ENCODE results near the gene DDRGK1. TPM values are rescaled to one million over a fixed set of nuclear protein-coding genes. Genes with fewer than 3 reads are reported as not detected.

The DDRGK1 gene
- total and polyA plus RNA-seq, 8 donors: 2.3 to 108 (median 52.4) TPM

- no peak for DNase-seq
- peaks cover 0 to 76% (median 38%) of the 10 kb centered on the region in 3 donors for H3K27me3 ChIP-seq
These were observed 36.4 kb upstream of the DDRGK1 start for GRCh38 chr20:3240776-3241363.

GRCh38 chr20:3239867-3240775, 35.6 kb upstream of the DDRGK1 start:
- peaks cover 0 to 83% (median 38%) of the 10 kb centered on the region in 3 donors for H3K27me3 ChIP-seq
- peak in 1 of 2 donors; percentile 45 for DNase-seq
- peak overlapping the region in 2 of 5 donors; percentile 34 to 66 for H3K27ac ChIP-seq
- H3K36me3 ChIP-seq: no peaks in the 10 kb centered on the region
- 12 to 17% (median 16%) methylated on average over 17 to 54 of the region's 54 CpGs for WGBS, 5 donors
- no peak for TF ChIP-seq EP300 (IDR thresholded peaks at IDR 0.05)
- no peak for TF ChIP-seq CTCF (IDR thresholded peaks at IDR 0.05)
- no peak for TF ChIP-seq POLR2A (IDR thresholded peaks at IDR 0.05)
- no peak for TF ChIP-seq POLR2AphosphoS5 (IDR thresholded peaks at IDR 0.05)
- intact Hi-C loops (cut with DNase I; ENCODE audit: low total_unique reads): no loop called here
- H3K4me1 ChIP-seq: peaks cover 13 to 37% (median 28%) of the 10 kb centered on the region in 4 donors
- no peaks in the 10 kb centered on the region for H3K9me3 ChIP-seq
- peak overlapping the region; percentile 67 to 92 (median 81) for H3K4me3 ChIP-seq

More at GRCh38 chr20:3240776-3241363, 36.4 kb upstream of the DDRGK1 start:
- Histone ChIP-seq H3K4me1 (peaks cover 13 to 37% (median 28%) of the 10 kb centered on the region in 4 donors), H3K36me3 (no peaks in the 10 kb centered on the region), H3K4me3 (peak overlapping the region in 1 of 4 donors; percentile 82), H3K9me3 (no peaks in the 10 kb centered on the region), H3K27ac (no peak overlapping the region)
- TF ChIP-seq POLR2A (IDR thresholded peaks at IDR 0.05) (no peak), POLR2AphosphoS5 (IDR thresholded peaks at IDR 0.05) (no peak), EP300 (IDR thresholded peaks at IDR 0.05) (no peak), CTCF (IDR thresholded peaks at IDR 0.05) (no peak)
- 82 to 89% (median 86%) methylated on average over 13 to 15 of the region's 15 CpGs for WGBS, 5 donors
- intact Hi-C loops (cut with DNase I; ENCODE audit: low total_unique reads): no loop called here

GRCh38 chr20:3239026-3239866, 34.8 kb upstream of the DDRGK1 start, which contains the start of gene SLC4A11:
Gene SLC4A11, minus strand, starts transcription at chr20:3239190. Its CDS starts 53 bp downstream, at chr20:3239137.
- 0 to 4% (median 1%) methylated on average over 21 to 107 of the region's 107 CpGs for WGBS, 5 donors
- peak within 1 kb of the TSS; percentile 67 to 92 (median 81) for H3K4me3 ChIP-seq
- peaks cover 0 to 92% (median 38%) of the 10 kb centered on the region in 3 donors for H3K27me3 ChIP-seq
- H3K4me1 ChIP-seq: peaks cover 13 to 37% (median 28%) of the 10 kb centered on the region in 4 donors
- DNase-seq: peak; percentile 77 to 80
- no peak for TF ChIP-seq CTCF (IDR thresholded peaks at IDR 0.05)
- TF ChIP-seq POLR2AphosphoS5 (IDR thresholded peaks at IDR 0.05): peak in 1 of 3 donors; percentile 25
- TF ChIP-seq POLR2A (IDR thresholded peaks at IDR 0.05): no peak
- no peaks in the 10 kb centered on the region for H3K36me3 ChIP-seq
- peak within 1 kb of the TSS in 3 of 5 donors; percentile 11 to 66 (median 34) for H3K27ac ChIP-seq
- intact Hi-C loops (cut with DNase I; ENCODE audit: low total_unique reads): no loop called here
- no peaks in the 10 kb centered on the region for H3K9me3 ChIP-seq
